Psoas muscle (tissue), 8 donors: ENCODE results near the gene TMEM258. TPM values are rescaled to one million over a fixed set of nuclear protein-coding genes. Genes with fewer than 3 reads are reported as not detected.

Experiments used
- ATAC-seq, 4 donors: fragments of 200-7000 bp; cut with Tn5 transposase; one replicate each; pipeline ENCODE4 v1.9.1; 2020; ENCODE audit warnings: moderate library complexity in 3 of 4, mild to moderate bottlenecking in 2 of 4
- DNase-seq, 2 donors: peaks; one replicate each; pipeline ENCODE4 v3.0.0-alpha.2; 2020
- H3K27ac ChIP-seq: fragments of 200-600 bp; one replicate; pipeline ENCODE4 v1.8.0; 2022
- H3K27me3 ChIP-seq, 3 donors: fragments of 200-600 bp in 1 of 3; one replicate each; pipeline versions ENCODE4 v1.6.1 to v1.8.0; 2013 to 2022; ENCODE audit warnings: low read length in 2 of 3, mild to moderate bottlenecking in 2 of 3, moderate library complexity in 1 of 3; ENCODE audit not compliant: insufficient read depth in 3 of 3
- H3K36me3 ChIP-seq, 2 donors: fragments of 200-600 bp in 1 of 2; one replicate each; pipeline versions ENCODE4 v1.6.1 to v1.8.0; 2013 to 2022; ENCODE audit warnings: low read depth in 1 of 2, mild to moderate bottlenecking in 1 of 2, moderate library complexity in 1 of 2; ENCODE audit not compliant: insufficient read depth in 1 of 2
- H3K4me1 ChIP-seq: fragments of 200-600 bp; one replicate; pipeline ENCODE4 v1.8.0; 2022
- H3K4me3 ChIP-seq: fragments of 200-600 bp; one replicate; pipeline ENCODE4 v1.8.0; 2022; ENCODE audit warnings: mild to moderate bottlenecking
- H3K9me3 ChIP-seq: fragments of 200-600 bp; one replicate; pipeline ENCODE4 v1.8.0; 2022
- CTCF ChIP-seq: fragments of 200-600 bp; IDR thresholded peaks from one replicate; pipeline ENCODE4 v1.8.0; 2022; ENCODE audit warnings: antibody characterized with exemption
- WGBS, 3 donors: extraction: QIAGEN DNeasy Blood & Tissue Kit; methylation state at CpG; one replicate each; pipeline versions ENCODE4 v1.1.6 to v1.1.7; 2013; 5-methylcytosine and 5-hydroxymethylcytosine counted together
- intact Hi-C, 2 donors: fragments of 100-400 bp; cut with DNase I; formaldehyde crosslinking; loops; one replicate each; pipeline versions ENCODE4 v1.11.0 to v1.14.2; 2022
- polyA plus RNA-seq, 3 donors: library from polyadenylated mRNA; stranded (reverse); fragments of 200-250 nt; gene quantifications; one replicate each; pipeline ENCODE4 v1.2.3, GENCODE V29; 2013
- total RNA-seq, 4 donors: library from RNA; stranded (reverse); fragmentation: NEBNext Ultra II Directional in 2 of 4; extraction: Animal tissue kit (Norgen Biotek cat#: 25700) in 2 of 4; gene quantifications; one replicate each; pipeline versions ENCODE4 v1.2.1 to v1.2.4, GENCODE V29; 2021 to 2023
- donor health status: healthy with polysubstance abuse.
- donor health status: DM: no; HTN: no; CAD: no; lungs with moderate emphysema.
- donor health status: Bipolar disorder and iron deficiency.
- donor health status: healthy.
- donor health status: DM: yes; HTN: yes; CAD: no.
- donor health status: DM: no; HTN: no; CAD: no.
- donor health status: DM: no; HTN: no; CAD: no.
- donor health status: DM: yes; HTN: yes; CAD: no.

Gene TMEM258
- total and polyA plus RNA-seq, 7 donors: 76.0 to 177 (median 93.2) TPM

- H3K4me1 ChIP-seq: no peaks in the 10 kb centered on the region
- DNase-seq: no peak
- H3K9me3 ChIP-seq: no peaks in the 10 kb centered on the region
- no peak overlapping the region for H3K4me3 ChIP-seq
- peaks cover 0 to 23% (median 8%) of the 10 kb centered on the region in 3 donors for H3K27me3 ChIP-seq
- no peak for ATAC-seq
- no peak overlapping the region for H3K27ac ChIP-seq
- no peaks in the 10 kb centered on the region for H3K36me3 ChIP-seq
- intact Hi-C loops: no loop called here
- no peak for TF ChIP-seq CTCF
- 77 to 82% (median 80%) methylated on average over 23 to 26 of the region's 26 CpGs for WGBS, 3 donors
Measured at GRCh38 chr11:61765550-61766253, 26.7 kb downstream of the TMEM258 start.

- Histone ChIP-seq H3K4me3 (no peak overlapping the region), H3K4me1 (no peaks in the 10 kb centered on the region), H3K9me3 (no peaks in the 10 kb centered on the region), H3K27ac (no peak overlapping the region), H3K36me3 (no peaks in the 10 kb centered on the region), H3K27me3 (peaks cover 0 to 26% (median 8%) of the 10 kb centered on the region in 3 donors)
- TF ChIP-seq CTCF: no peak
- ATAC-seq: no peak
- 32 to 50% (median 42%) methylated on average over 18 to 22 of the region's 22 CpGs for WGBS, 3 donors
- intact Hi-C loops: no loop called here
- DNase-seq: no peak
Measured at GRCh38 chr11:61764606-61765260, 27.7 kb downstream of the TMEM258 start.

- no peak overlapping the region for H3K27ac ChIP-seq
- H3K4me1 ChIP-seq: no peaks in the 10 kb centered on the region
- 56 to 63% (median 56%) methylated on average over 23 of the region's 23 CpGs for WGBS, 3 donors
- no peak for ATAC-seq
- no peaks in the 10 kb centered on the region for H3K36me3 ChIP-seq
- H3K4me3 ChIP-seq: no peak overlapping the region
- no peak for TF ChIP-seq CTCF
- no peaks in the 10 kb centered on the region for H3K9me3 ChIP-seq
- no peak for DNase-seq
- H3K27me3 ChIP-seq: peaks cover 0 to 26% (median 8%) of the 10 kb centered on the region in 3 donors
- intact Hi-C loops: no loop called here
Measured at GRCh38 chr11:61763930-61764605, 28.3 kb downstream of the TMEM258 start.

GRCh38 chr11:61762798-61763197 is 29.6 kb downstream of the TMEM258 start:
- no peak for ATAC-seq
- Histone ChIP-seq H3K4me3 (no peak overlapping the region), H3K4me1 (no peaks in the 10 kb centered on the region), H3K36me3 (no peaks in the 10 kb centered on the region), H3K27me3 (peaks cover 0 to 26% (median 8%) of the 10 kb centered on the region in 3 donors), H3K9me3 (no peaks in the 10 kb centered on the region), H3K27ac (no peak overlapping the region)
- DNase-seq: no peak
- TF ChIP-seq CTCF: no peak
- intact Hi-C loops: no loop called here
- WGBS, 3 donors: 19 to 25% (median 23%) methylated on average over 15 of the region's 15 CpGs
